SU-DHL-6 (cell line): ENCODE data around the gene NOSIP.

ENCODE experiments used
- CTCF ChIP-seq: fragments of 200-600 bp; sonication (generic); IDR thresholded peaks from one replicate; pipeline ENCODE4 v1.5.1; 2017; ENCODE audit warnings: antibody characterized with exemption, mild to moderate bottlenecking, low read length, moderate library complexity; ENCODE audit not compliant: insufficient read depth, poor library complexity, severe bottlenecking
- EZH2phosphoT487 ChIP-seq: fragments of 200-600 bp; sonication (generic), shearing (Covaris generic); conservative IDR thresholded peaks from 2 replicates; pipeline ENCODE4 v1.6.1; 2018; ENCODE audit warnings: mild to moderate bottlenecking, antibody characterized with exemption, low read length, moderate library complexity, mixed read lengths

- TF ChIP-seq CTCF = peak; percentile 36
- no peak for TF ChIP-seq EZH2phosphoT487
Observed at GRCh38 chr19:49533551-49534488, 46.5 kb downstream of the NOSIP start.
